ENCODE data around the gene FYTTD1.

FYTTD1 gene

GRCh38 chr3:197733042-197733441 lies 16.6 kb upstream of the FYTTD1 start:
- no peak overlapping the region for H3K9ac ChIP-seq (ENCODE audit: low read depth, low read length)
- H3K4me3 ChIP-seq (ENCODE audit: low read depth in 1 of 2, low read length in 2 of 2) = no peak overlapping the region
- H3K27ac ChIP-seq (ENCODE audit: low read length) = no peak overlapping the region
- H4K20me1 ChIP-seq (ENCODE audit: insufficient read depth, low read length) = no peaks in the 10 kb centered on the region
- no peaks in the 10 kb centered on the region for H3K36me3 ChIP-seq (ENCODE audit: insufficient read depth, low read length)
- no peak overlapping the region for H2AFZ ChIP-seq (ENCODE audit: low read depth, low read length)
- no peak overlapping the region for H3K4me2 ChIP-seq (ENCODE audit: insufficient read depth, low read length)
- H3K4me1 ChIP-seq (ENCODE audit: insufficient read depth, low read length) = peaks cover 27% of the 10 kb centered on the region
- H3K27me3 ChIP-seq (ENCODE audit: insufficient read depth, low read length, poor library complexity) = no peaks in the 10 kb centered on the region
- ATAC-seq (ENCODE audit: insufficient read depth, low read depth) (no peak), DNase-seq (no peak)
- no peak for TF ChIP-seq CTCF (IDR thresholded peaks at IDR 0.05; ENCODE audit: borderline replicate concordance, extremely low read depth, low read length, poor library complexity, severe bottlenecking)
- no peak for TF ChIP-seq EZH2 (IDR thresholded peaks at IDR 0.05; ENCODE audit: borderline replicate concordance, low read depth, low read length, severe bottlenecking)
- H3K79me2 ChIP-seq (ENCODE audit: insufficient read depth, low read length) = peaks cover 34% of the 10 kb centered on the region
- no peaks in the 10 kb centered on the region for H3K9me3 ChIP-seq (ENCODE audit: insufficient read depth, low read length, severe bottlenecking)

GRCh38 chr3:197734667-197735318 lies 14.9 kb upstream of the FYTTD1 start:
- Histone ChIP-seq H4K20me1 (ENCODE audit: insufficient read depth, low read length) (no peaks in the 10 kb centered on the region), H3K9me3 (ENCODE audit: insufficient read depth, low read length, severe bottlenecking) (no peaks in the 10 kb centered on the region), H2AFZ (ENCODE audit: low read depth, low read length) (no peak overlapping the region), H3K36me3 (ENCODE audit: insufficient read depth, low read length) (no peaks in the 10 kb centered on the region), H3K4me1 (ENCODE audit: insufficient read depth, low read length) (peaks cover 28% of the 10 kb centered on the region), H3K9ac (ENCODE audit: low read depth, low read length) (no peak overlapping the region), H3K27me3 (ENCODE audit: insufficient read depth, low read length, poor library complexity) (no peaks in the 10 kb centered on the region), H3K4me2 (ENCODE audit: insufficient read depth, low read length) (no peak overlapping the region; the same call in 1 of the 2 replicates), H3K79me2 (ENCODE audit: insufficient read depth, low read length) (peaks cover 34% of the 10 kb centered on the region), H3K4me3 (ENCODE audit: low read depth in 1 of 2, low read length in 2 of 2) (peak overlapping the region in 1 of 2 experiments; percentile 13; a peak in 1 of 4 replicates), H3K27ac (ENCODE audit: low read length) (no peak overlapping the region)
- TF ChIP-seq EZH2 (IDR thresholded peaks at IDR 0.05; ENCODE audit: borderline replicate concordance, low read depth, low read length, severe bottlenecking) (no peak), CTCF (IDR thresholded peaks at IDR 0.05; ENCODE audit: borderline replicate concordance, extremely low read depth, low read length, poor library complexity, severe bottlenecking) (no peak)
- ATAC-seq (ENCODE audit: insufficient read depth, low read depth) (no peak), DNase-seq (no peak)

- peak overlapping the region; percentile 61 for H3K9ac ChIP-seq (ENCODE audit: low read depth, low read length)
- H3K79me2 ChIP-seq (ENCODE audit: insufficient read depth, low read length) = peaks cover 34% of the 10 kb centered on the region
- peaks cover 28% of the 10 kb centered on the region for H3K4me1 ChIP-seq (ENCODE audit: insufficient read depth, low read length)
- DNase-seq = peak; percentile 46
- ATAC-seq (ENCODE audit: insufficient read depth, low read depth) = peak; percentile 6; the same call in 2 of the 3 replicates
- H3K9me3 ChIP-seq (ENCODE audit: insufficient read depth, low read length, severe bottlenecking) = no peaks in the 10 kb centered on the region
- peak overlapping the region; percentile 92 for H3K4me2 ChIP-seq (ENCODE audit: insufficient read depth, low read length)
- H2AFZ ChIP-seq (ENCODE audit: low read depth, low read length) = peak overlapping the region; percentile 76
- peak overlapping the region; percentile 66 to 90 for H3K4me3 ChIP-seq (ENCODE audit: low read depth in 1 of 2, low read length in 2 of 2)
- no peaks in the 10 kb centered on the region for H3K27me3 ChIP-seq (ENCODE audit: insufficient read depth, low read length, poor library complexity)
- peak overlapping the region; percentile 74 for H3K27ac ChIP-seq (ENCODE audit: low read length)
- H4K20me1 ChIP-seq (ENCODE audit: insufficient read depth, low read length) = no peaks in the 10 kb centered on the region
- H3K36me3 ChIP-seq (ENCODE audit: insufficient read depth, low read length) = no peaks in the 10 kb centered on the region
- TF ChIP-seq CTCF (IDR thresholded peaks at IDR 0.05; ENCODE audit: borderline replicate concordance, extremely low read depth, low read length, poor library complexity, severe bottlenecking) (no peak), EZH2 (IDR thresholded peaks at IDR 0.05; ENCODE audit: borderline replicate concordance, low read depth, low read length, severe bottlenecking) (no peak)
These were observed 13.6 kb upstream of the FYTTD1 start for GRCh38 chr3:197736010-197736490.
